Activated CD4-positive, alpha-beta T cell treated with anti-CD3 and anti-CD28 coated beads for 48 hours (primary cell): ENCODE data around the gene UHRF1.

Experiments
- DNase-seq: peaks from one replicate; pipeline ENCODE4 v3.0.0-alpha.2; 2020

The UHRF1 gene

GRCh38 chr19:4991996-4992698, 82.8 kb downstream of the UHRF1 start:
- no peak for DNase-seq

- DNase-seq = no peak
Observed at GRCh38 chr19:4993683-4994082, 84.4 kb downstream of the UHRF1 start.

- no peak for DNase-seq
Observed at GRCh38 chr19:4996701-4997100, 87.4 kb downstream of the UHRF1 start.

- DNase-seq = no peak
Observed at GRCh38 chr19:4997297-4997696, 88.0 kb downstream of the UHRF1 start.

- DNase-seq = no peak
Observed at GRCh38 chr19:5000120-5000611, 90.9 kb downstream of the UHRF1 start.

- DNase-seq = peak; percentile 54
Observed at GRCh38 chr19:5001615-5002014, 92.3 kb downstream of the UHRF1 start.

- no peak for DNase-seq
Observed at GRCh38 chr19:5002143-5002542, 92.8 kb downstream of the UHRF1 start.

- no peak for DNase-seq
Observed at GRCh38 chr19:5003781-5004180, 94.5 kb downstream of the UHRF1 start.

GRCh38 chr19:5005096-5005495, 95.8 kb downstream of the UHRF1 start:
- DNase-seq = no peak

GRCh38 chr19:5006201-5006600, 96.9 kb downstream of the UHRF1 start:
- no peak for DNase-seq

GRCh38 chr19:5006821-5007220, 97.5 kb downstream of the UHRF1 start:
- DNase-seq = no peak
